ENCODE measurements around the gene RREB1. TPM values are rescaled to one million over a fixed set of nuclear protein-coding genes. Genes with fewer than 3 reads are reported as not detected.

The RREB1 gene
- total RNA-seq, 5 donors from 2014 or later (not counting 1 experiment from before 2014, with no cell fraction given): 38.1 to 50.1 (median 39.6) TPM

DNA sequence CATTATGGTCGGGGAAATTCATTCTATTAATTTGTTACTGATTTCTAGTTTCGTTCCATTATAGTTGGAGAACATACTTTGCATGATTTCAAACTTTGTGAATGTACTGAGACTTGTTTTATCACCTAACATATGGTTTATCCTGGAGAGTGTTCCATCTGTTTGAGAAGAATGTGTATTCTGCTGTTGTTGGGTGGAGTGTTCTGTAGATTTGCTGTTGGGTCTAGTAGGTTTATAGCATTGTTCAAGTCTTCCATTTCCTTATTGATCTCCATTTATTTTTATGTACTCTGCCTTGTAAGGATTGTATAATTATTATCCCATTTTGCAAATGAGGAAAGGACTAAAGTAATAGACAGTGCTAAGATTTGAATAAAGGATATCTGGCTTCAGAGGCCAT, 85.4 kb downstream of the RREB1 start:
- H3K9me3 ChIP-seq: no peaks in the 10 kb centered on the region
- ATAC-seq (replicated peaks in 1 of 4) (no peak), DNase-seq (no peak)
- peaks cover 11 to 24% of the 10 kb centered on the region in 2 experiments for H3K4me1 ChIP-seq (ENCODE audit: control insufficient read depth in 1 of 2, extremely low read depth in 1 of 2, insufficient read depth in 2 of 2, low read length in 2 of 2)
- no peak overlapping the region for H3K4me3 ChIP-seq (ENCODE audit: control insufficient read depth in 1 of 2, extremely low read depth in 1 of 2, low read length in 1 of 2)
- no CpG with 5 or more reads among the region's 2 CpGs for WGBS (ENCODE audit: insufficient coverage)
- H3K27ac ChIP-seq (ENCODE audit: low read length): no peak overlapping the region
- Mint-ChIP-seq H3K4me3 (no peak overlapping the region), H3K36me3 (peaks cover 62% of the 10 kb centered on the region), H3K27me3 (no peaks in the 10 kb centered on the region), H3K4me1 (peaks cover 33 to 47% (median 40%) of the 10 kb centered on the region in 3 donors), H3K27ac (no peak overlapping the region), H3K9me3 (no peaks in the 10 kb centered on the region)
- H3K36me3 ChIP-seq (ENCODE audit: control insufficient read depth in 2 of 2, extremely low read depth in 1 of 2, insufficient read depth in 1 of 2, low read length in 1 of 2): peaks cover 11 to 23% of the 10 kb centered on the region in 2 donors
- ChIA-PET POLR2A (no interaction called here), CTCF (no interaction called here)
- H3K27me3 ChIP-seq (replicated peaks in 1 of 2; ENCODE audit: control insufficient read depth in 2 of 2, extremely low read depth in 1 of 2, insufficient read depth in 2 of 2, low read length in 1 of 2): no peaks in the 10 kb centered on the region

GRCh38 chr6:7194657-7195056, 86.9 kb downstream of the RREB1 start:
- Mint-ChIP-seq H3K36me3 (peaks cover 52% of the 10 kb centered on the region), H3K4me1 (peaks cover 35 to 54% (median 45%) of the 10 kb centered on the region in 3 donors), H3K27me3 (no peaks in the 10 kb centered on the region), H3K9me3 (no peaks in the 10 kb centered on the region), H3K4me3 (no peak overlapping the region), H3K27ac (peak overlapping the region; percentile 20 to 25)
- Histone ChIP-seq H3K4me3 (ENCODE audit: control insufficient read depth in 1 of 2, extremely low read depth in 1 of 2, low read length in 1 of 2) (no peak overlapping the region), H3K9me3 (no peaks in the 10 kb centered on the region), H3K27me3 (replicated peaks in 1 of 2; ENCODE audit: control insufficient read depth in 2 of 2, extremely low read depth in 1 of 2, insufficient read depth in 2 of 2, low read length in 1 of 2) (no peaks in the 10 kb centered on the region), H3K27ac (ENCODE audit: low read length) (no peak overlapping the region), H3K4me1 (ENCODE audit: control insufficient read depth in 1 of 2, extremely low read depth in 1 of 2, insufficient read depth in 2 of 2, low read length in 2 of 2) (peaks cover 11 to 24% of the 10 kb centered on the region in 2 experiments), H3K36me3 (ENCODE audit: control insufficient read depth in 2 of 2, extremely low read depth in 1 of 2, insufficient read depth in 1 of 2, low read length in 1 of 2) (peaks cover 4 to 10% of the 10 kb centered on the region in 2 donors)
- ChIA-PET POLR2A (no interaction called here), CTCF (no interaction called here)
- ATAC-seq (replicated peaks in 1 of 4) (no peak), DNase-seq (no peak)
- no CpG with 5 or more reads among the region's 3 CpGs for WGBS (ENCODE audit: insufficient coverage)

- Mint-ChIP-seq H3K27ac (peak overlapping the region; percentile 67 to 87), H3K4me3 (peak overlapping the region in 2 of 3 donors; percentile 51 to 81), H3K27me3 (no peaks in the 10 kb centered on the region), H3K4me1 (peaks cover 35 to 55% (median 45%) of the 10 kb centered on the region in 3 donors), H3K9me3 (no peaks in the 10 kb centered on the region), H3K36me3 (peaks cover 46% of the 10 kb centered on the region)
- H3K9me3 ChIP-seq: no peaks in the 10 kb centered on the region
- no peak for DNase-seq
- H3K27ac ChIP-seq (ENCODE audit: low read length): no peak overlapping the region
- ChIA-PET POLR2A (interaction anchor here in 1 of 2 donors (0.6 kb wide), 1 partner anchor 68 kb away, joined by 6 read pairs; no protein-coding TSS in a partner anchor), CTCF (no interaction called here)
- H3K27me3 ChIP-seq (replicated peaks in 1 of 2; ENCODE audit: control insufficient read depth in 2 of 2, extremely low read depth in 1 of 2, insufficient read depth in 2 of 2, low read length in 1 of 2): no peaks in the 10 kb centered on the region
- peak in 2 of 4 experiments; percentile 3 to 25 for ATAC-seq (replicated peaks in 1 of 4)
- no peak overlapping the region for H3K4me3 ChIP-seq (ENCODE audit: control insufficient read depth in 1 of 2, extremely low read depth in 1 of 2, low read length in 1 of 2)
- peaks cover 11 to 24% of the 10 kb centered on the region in 2 experiments for H3K4me1 ChIP-seq (ENCODE audit: control insufficient read depth in 1 of 2, extremely low read depth in 1 of 2, insufficient read depth in 2 of 2, low read length in 2 of 2)
- WGBS (ENCODE audit: insufficient coverage): 67% methylated on average over 7 of the region's 9 CpGs
- H3K36me3 ChIP-seq (ENCODE audit: control insufficient read depth in 2 of 2, extremely low read depth in 1 of 2, insufficient read depth in 1 of 2, low read length in 1 of 2): peaks cover 4% of the 10 kb centered on the region in 2 donors
Observed at GRCh38 chr6:7195339-7196018, 87.7 kb downstream of the RREB1 start.

DNA sequence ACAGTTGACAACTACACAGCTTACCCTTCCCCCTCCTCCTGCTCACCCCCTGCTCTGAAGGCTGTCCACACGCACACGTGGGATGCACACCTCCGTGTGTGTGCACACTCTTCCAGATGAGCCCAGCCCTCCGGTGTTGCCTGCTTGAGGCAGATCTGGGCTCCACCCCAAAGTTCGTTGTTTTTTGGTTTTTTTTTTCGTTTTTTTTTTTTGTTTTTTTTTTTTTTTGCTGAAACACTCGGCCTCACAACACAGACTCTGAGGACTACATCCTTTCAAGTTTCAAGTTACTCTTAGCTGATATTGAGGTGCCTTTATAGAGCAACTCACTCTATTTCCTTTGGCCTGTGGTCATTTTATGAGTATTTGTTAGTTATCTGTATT, 88.2 kb downstream of the RREB1 start:
- Histone ChIP-seq H3K9me3 (no peaks in the 10 kb centered on the region), H3K36me3 (ENCODE audit: control insufficient read depth in 2 of 2, extremely low read depth in 1 of 2, insufficient read depth in 1 of 2, low read length in 1 of 2) (peaks cover 3 to 4% of the 10 kb centered on the region in 2 donors), H3K4me1 (ENCODE audit: control insufficient read depth in 1 of 2, extremely low read depth in 1 of 2, insufficient read depth in 2 of 2, low read length in 2 of 2) (peaks cover 11 to 24% of the 10 kb centered on the region in 2 experiments), H3K4me3 (ENCODE audit: control insufficient read depth in 1 of 2, extremely low read depth in 1 of 2, low read length in 1 of 2) (no peak overlapping the region), H3K27me3 (replicated peaks in 1 of 2; ENCODE audit: control insufficient read depth in 2 of 2, extremely low read depth in 1 of 2, insufficient read depth in 2 of 2, low read length in 1 of 2) (no peaks in the 10 kb centered on the region), H3K27ac (ENCODE audit: low read length) (no peak overlapping the region)
- H3K4me1 Mint-ChIP-seq: peaks cover 39 to 55% (median 45%) of the 10 kb centered on the region in 3 donors
- no peaks in the 10 kb centered on the region for H3K9me3 Mint-ChIP-seq
- ChIA-PET CTCF (interaction anchor here in 1 of 2 donors (0.7 kb wide), 1 partner anchor 200 kb away, joined by 5 read pairs; no protein-coding TSS in a partner anchor), POLR2A (interaction anchor here (0.6 to 0.7 kb wide), 3 partner anchors 68 to 1933 kb away, joined by 4 to 11 read pairs (median 6); partner anchors contain the start of gene NRN1 (in 1 of the 2))
- peak overlapping the region; percentile 67 to 87 for H3K27ac Mint-ChIP-seq
- 43% methylated on average over 1 of the region's 7 CpGs for WGBS (ENCODE audit: insufficient coverage)
- peaks cover 41% of the 10 kb centered on the region for H3K36me3 Mint-ChIP-seq
- H3K4me3 Mint-ChIP-seq: peak overlapping the region in 2 of 3 donors; percentile 51 to 81
- H3K27me3 Mint-ChIP-seq: no peaks in the 10 kb centered on the region
- peak in 20 of 35 experiments; percentile 7 to 60 (median 22) for DNase-seq
- ATAC-seq (replicated peaks in 1 of 4): peak; percentile 69 to 83 (median 74)

DNA sequence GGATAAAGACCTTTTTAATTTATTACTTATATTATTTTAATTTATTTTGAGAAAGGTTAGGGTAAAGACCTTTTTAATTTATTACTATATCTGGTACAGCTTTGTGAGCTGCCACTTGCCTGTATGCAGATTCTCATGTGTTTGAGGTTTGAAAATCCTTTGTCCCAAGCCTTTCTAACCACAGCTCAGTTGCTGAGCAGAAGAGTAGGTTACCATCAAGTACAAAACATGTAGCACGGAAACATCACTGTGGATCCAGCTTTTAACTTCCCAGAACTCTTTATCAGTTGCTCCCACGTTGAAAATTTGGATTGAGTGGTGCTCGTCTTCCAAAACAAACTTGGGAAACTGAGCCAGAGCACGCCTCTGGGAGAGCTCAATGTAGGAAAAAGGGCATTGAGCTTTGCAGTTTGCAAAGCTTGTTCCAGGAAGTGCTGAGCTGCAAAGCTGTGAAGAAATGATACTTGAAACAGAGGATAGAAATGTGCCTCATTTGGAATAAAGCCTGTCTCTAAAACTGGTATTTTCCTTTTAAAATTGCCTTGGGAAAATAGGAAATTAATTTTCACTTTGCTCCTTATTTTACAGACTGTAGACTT, 89.0 kb downstream of the RREB1 start:
- CTCF ChIA-PET: interaction anchor here in 1 of 2 donors (0.7 kb wide), 1 partner anchor 201 kb away, joined by 5 read pairs; no protein-coding TSS in a partner anchor
- Mint-ChIP-seq H3K4me3 (peak overlapping the region in 1 of 3 donors; percentile 31), H3K27me3 (no peaks in the 10 kb centered on the region), H3K4me1 (peaks cover 43 to 59% (median 49%) of the 10 kb centered on the region in 3 donors), H3K27ac (peak overlapping the region in 1 of 2 donors; percentile 80), H3K9me3 (no peaks in the 10 kb centered on the region), H3K36me3 (peaks cover 39% of the 10 kb centered on the region)
- Histone ChIP-seq H3K9me3 (no peaks in the 10 kb centered on the region), H3K4me3 (ENCODE audit: control insufficient read depth in 1 of 2, extremely low read depth in 1 of 2, low read length in 1 of 2) (no peak overlapping the region), H3K36me3 (ENCODE audit: control insufficient read depth in 2 of 2, extremely low read depth in 1 of 2, insufficient read depth in 1 of 2, low read length in 1 of 2) (peaks cover 3 to 4% of the 10 kb centered on the region in 2 donors), H3K27me3 (replicated peaks in 1 of 2; ENCODE audit: control insufficient read depth in 2 of 2, extremely low read depth in 1 of 2, insufficient read depth in 2 of 2, low read length in 1 of 2) (no peaks in the 10 kb centered on the region), H3K4me1 (ENCODE audit: control insufficient read depth in 1 of 2, extremely low read depth in 1 of 2, insufficient read depth in 2 of 2, low read length in 2 of 2) (peaks cover 11 to 26% of the 10 kb centered on the region in 2 experiments), H3K27ac (ENCODE audit: low read length) (no peak overlapping the region)
- 83% methylated on average over 1 of the region's 4 CpGs for WGBS (ENCODE audit: insufficient coverage)
- DNase-seq: no peak
- no peak for ATAC-seq (replicated peaks in 1 of 4)
- POLR2A ChIA-PET: interaction anchor here in 1 of 2 donors (0.6 to 0.7 kb wide), 2 partner anchors 1190 to 1934 kb away, joined by 4 to 11 read pairs; partner anchors contain the start of gene NRN1

DNA sequence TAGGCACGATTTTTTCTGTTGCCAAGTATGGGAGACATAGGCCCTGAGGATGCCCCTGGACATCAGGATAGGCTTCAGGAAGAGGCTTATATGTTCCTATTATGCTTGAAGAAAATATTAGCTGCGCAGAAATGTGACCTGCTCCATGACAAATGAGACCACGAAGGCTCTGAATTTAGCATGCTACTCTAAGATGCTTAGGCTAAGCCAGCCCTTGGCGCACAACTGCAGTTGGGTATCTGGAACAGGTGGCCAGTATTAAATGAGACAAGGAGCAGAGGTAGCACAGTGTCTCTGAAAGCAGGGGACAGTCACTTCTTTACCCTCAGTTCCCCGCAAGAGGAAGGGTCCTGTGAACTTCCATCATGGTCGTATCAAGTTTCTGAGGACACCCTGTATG, 90.0 kb downstream of the RREB1 start:
- ATAC-seq (replicated peaks in 1 of 4) (no peak), DNase-seq (no peak)
- H3K9me3 ChIP-seq: no peaks in the 10 kb centered on the region
- H3K27ac ChIP-seq (ENCODE audit: low read length): no peak overlapping the region
- no peaks in the 10 kb centered on the region for H3K9me3 Mint-ChIP-seq
- CTCF ChIA-PET: no interaction called here
- POLR2A ChIA-PET: no interaction called here
- H3K4me3 ChIP-seq (ENCODE audit: control insufficient read depth in 1 of 2, extremely low read depth in 1 of 2, low read length in 1 of 2): no peak overlapping the region
- H3K27me3 ChIP-seq (replicated peaks in 1 of 2; ENCODE audit: control insufficient read depth in 2 of 2, extremely low read depth in 1 of 2, insufficient read depth in 2 of 2, low read length in 1 of 2): no peaks in the 10 kb centered on the region
- peaks cover 11 to 26% of the 10 kb centered on the region in 2 experiments for H3K4me1 ChIP-seq (ENCODE audit: control insufficient read depth in 1 of 2, extremely low read depth in 1 of 2, insufficient read depth in 2 of 2, low read length in 2 of 2)
- peaks cover 0 to 9% of the 10 kb centered on the region in 2 donors for H3K36me3 ChIP-seq (ENCODE audit: control insufficient read depth in 2 of 2, extremely low read depth in 1 of 2, insufficient read depth in 1 of 2, low read length in 1 of 2)
- H3K4me1 Mint-ChIP-seq: peaks cover 52 to 66% (median 53%) of the 10 kb centered on the region in 3 donors
- no peaks in the 10 kb centered on the region for H3K27me3 Mint-ChIP-seq
- H3K36me3 Mint-ChIP-seq: peaks cover 38% of the 10 kb centered on the region
- no peak overlapping the region for H3K4me3 Mint-ChIP-seq
- 94% methylated on average over 5 of the region's 6 CpGs for WGBS (ENCODE audit: insufficient coverage)
- no peak overlapping the region for H3K27ac Mint-ChIP-seq

Measured in T-cell (primary cell).